ENCODE results near the gene ZGPAT. TPM values are rescaled to one million over a fixed set of nuclear protein-coding genes. Genes with fewer than 3 reads are reported as not detected.

ZGPAT gene
- total and polyA plus RNA-seq, 2 of the 13 experiments (the other 11 are each of a cell fraction or from before 2014, with no cell fraction given): 23.0 to 41.9 TPM

DNA sequence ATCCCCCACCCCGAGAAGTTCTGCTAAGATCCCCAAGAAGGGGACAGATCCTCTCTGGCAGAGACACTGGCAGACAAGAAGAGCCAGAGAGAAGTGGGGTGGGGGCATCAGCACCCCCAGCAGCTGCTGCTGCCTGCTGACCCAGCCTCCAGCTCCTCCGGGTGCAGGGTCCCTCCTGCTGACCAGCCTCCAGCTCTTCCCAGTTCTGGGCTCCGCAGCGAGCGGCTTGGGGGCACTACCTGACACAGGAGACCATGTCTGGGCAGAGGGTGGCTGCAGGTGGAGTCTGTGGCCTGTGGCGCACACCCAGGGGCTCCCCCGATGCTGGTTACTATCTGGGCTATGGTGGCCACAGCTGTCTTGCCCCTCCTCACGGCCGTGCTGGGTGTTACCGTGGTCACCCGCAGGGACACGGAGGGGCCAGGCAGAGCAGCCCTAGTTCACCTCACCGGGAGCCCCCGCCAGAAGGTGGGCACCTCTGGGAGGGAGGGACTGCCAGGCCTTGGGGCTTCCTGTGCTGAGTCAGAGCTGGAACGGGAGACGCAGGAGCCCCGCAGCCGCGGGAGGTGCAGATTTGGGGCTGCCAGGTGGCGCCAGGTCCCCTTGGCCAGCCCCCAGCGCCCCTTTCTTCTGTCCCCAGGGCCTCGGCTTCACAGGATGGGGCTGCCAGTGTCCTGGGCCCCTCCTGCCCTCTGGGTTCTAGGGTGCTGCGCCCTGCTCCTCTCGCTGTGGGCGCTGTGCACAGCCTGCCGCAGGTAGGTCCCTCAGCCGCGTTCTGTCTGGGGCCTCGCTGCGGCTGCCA, 29.3 kb downstream of the ZGPAT start (continued):
- TF ChIP-seq, protein P1, sequence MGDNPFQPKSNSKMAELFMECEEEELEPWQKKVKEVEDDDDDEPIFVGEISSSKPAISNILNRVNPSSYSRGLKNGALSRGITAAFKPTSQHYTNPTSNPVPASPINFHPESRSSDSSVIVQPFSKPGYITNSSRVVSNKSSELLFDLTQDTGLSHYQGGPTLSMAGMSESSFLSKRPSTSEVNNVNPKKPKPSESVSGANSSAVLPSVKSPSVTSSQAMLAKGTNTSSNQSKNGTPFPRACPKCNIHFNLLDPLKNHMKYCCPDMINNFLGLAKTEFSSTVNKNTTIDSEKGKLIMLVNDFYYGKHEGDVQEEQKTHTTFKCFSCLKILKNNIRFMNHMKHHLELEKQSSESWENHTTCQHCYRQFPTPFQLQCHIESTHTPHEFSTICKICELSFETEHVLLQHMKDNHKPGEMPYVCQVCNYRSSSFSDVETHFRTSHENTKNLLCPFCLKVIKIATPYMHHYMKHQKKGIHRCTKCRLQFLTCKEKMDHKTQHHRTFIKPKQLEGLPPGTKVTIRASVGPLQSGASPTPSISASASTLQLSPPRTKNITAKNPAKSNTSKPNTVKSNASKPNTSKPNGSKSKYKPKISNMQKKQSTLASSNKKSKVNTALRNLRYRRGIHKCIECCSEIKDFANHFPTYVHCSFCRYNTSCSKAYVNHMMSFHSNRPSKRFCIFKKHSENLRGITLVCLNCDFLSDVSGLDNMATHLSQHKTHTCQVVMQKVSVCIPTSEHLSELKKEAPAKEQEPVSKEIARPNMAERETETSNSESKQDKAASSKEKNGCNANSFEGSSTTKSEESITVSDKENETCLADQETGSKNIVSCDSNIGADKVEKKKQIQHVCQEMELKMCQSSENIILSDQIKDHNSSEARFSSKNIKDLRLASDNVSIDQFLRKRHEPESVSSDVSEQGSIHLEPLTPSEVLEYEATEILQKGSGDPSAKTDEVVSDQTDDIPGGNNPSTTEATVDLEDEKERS (CRISPR knock-in tag; IDR thresholded peaks at IDR 0.05): no peak
- TF ChIP-seq ZNF782 (CRISPR knock-in tag; IDR thresholded peaks at IDR 0.05; ENCODE audit: borderline replicate concordance): peak; percentile 63
- TF ChIP-seq, protein P2, sequence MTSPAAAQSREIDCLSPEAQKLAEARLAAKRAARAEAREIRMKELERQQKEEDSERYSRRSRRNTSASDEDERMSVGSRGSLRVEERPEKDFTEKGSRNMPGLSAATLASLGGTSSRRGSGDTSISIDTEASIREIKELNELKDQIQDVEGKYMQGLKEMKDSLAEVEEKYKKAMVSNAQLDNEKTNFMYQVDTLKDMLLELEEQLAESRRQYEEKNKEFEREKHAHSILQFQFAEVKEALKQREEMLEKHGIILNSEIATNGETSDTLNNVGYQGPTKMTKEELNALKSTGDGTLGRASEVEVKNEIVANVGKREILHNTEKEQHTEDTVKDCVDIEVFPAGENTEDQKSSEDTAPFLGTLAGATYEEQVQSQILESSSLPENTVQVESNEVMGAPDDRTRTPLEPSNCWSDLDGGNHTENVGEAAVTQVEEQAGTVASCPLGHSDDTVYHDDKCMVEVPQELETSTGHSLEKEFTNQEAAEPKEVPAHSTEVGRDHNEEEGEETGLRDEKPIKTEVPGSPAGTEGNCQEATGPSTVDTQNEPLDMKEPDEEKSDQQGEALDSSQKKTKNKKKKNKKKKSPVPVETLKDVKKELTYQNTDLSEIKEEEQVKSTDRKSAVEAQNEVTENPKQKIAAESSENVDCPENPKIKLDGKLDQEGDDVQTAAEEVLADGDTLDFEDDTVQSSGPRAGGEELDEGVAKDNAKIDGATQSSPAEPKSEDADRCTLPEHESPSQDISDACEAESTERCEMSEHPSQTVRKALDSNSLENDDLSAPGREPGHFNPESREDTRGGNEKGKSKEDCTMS (CRISPR knock-in tag; conservative IDR thresholded peaks at IDR 0.05): no peak
- TF ChIP-seq ZNF678 (CRISPR knock-in tag; IDR thresholded peaks at IDR 0.05): peak; percentile 32; the same call in 1 of the 2 replicates
- no peak for TF ChIP-seq MBD4 (IDR thresholded peaks at IDR 0.05; ENCODE audit: borderline replicate concordance, low read length)
- TF ChIP-seq, protein P3, sequence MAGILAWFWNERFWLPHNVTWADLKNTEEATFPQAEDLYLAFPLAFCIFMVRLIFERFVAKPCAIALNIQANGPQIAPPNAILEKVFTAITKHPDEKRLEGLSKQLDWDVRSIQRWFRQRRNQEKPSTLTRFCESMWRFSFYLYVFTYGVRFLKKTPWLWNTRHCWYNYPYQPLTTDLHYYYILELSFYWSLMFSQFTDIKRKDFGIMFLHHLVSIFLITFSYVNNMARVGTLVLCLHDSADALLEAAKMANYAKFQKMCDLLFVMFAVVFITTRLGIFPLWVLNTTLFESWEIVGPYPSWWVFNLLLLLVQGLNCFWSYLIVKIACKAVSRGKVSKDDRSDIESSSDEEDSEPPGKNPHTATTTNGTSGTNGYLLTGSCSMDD (CRISPR knock-in tag; IDR thresholded peaks at IDR 0.05): no peak; the same call in 1 of the 2 replicates
- TF ChIP-seq ZNF33A (CRISPR knock-in tag; IDR thresholded peaks at IDR 0.05; ENCODE audit: borderline replicate concordance): no peak
- no peak; the same call in 1 of the 2 replicates for TF ChIP-seq ZNF749 (CRISPR knock-in tag; IDR thresholded peaks at IDR 0.05; ENCODE audit: borderline replicate concordance)
- peak; percentile 40; the same call in 1 of the 2 replicates for TF ChIP-seq FOSL2 (CRISPR knock-in tag; IDR thresholded peaks at IDR 0.05)
- TF ChIP-seq ETV5 (CRISPR knock-in tag; IDR thresholded peaks at IDR 0.05; ENCODE audit: borderline replicate concordance): peak; percentile 25
- TF ChIP-seq SAP130 (CRISPR knock-in tag; IDR thresholded peaks at IDR 0.05; ENCODE audit: low read depth): no peak; the same call in 1 of the 2 replicates
- TF ChIP-seq PHF5A (CRISPR knock-in tag; IDR thresholded peaks at IDR 0.05; ENCODE audit: low read depth, unreplicated experiment): no peak
- no peak for TF ChIP-seq NFATC3 (CRISPR knock-in tag; IDR thresholded peaks at IDR 0.05)
- TF ChIP-seq ZBTB38 (CRISPR knock-in tag; IDR thresholded peaks at IDR 0.05): no peak; the same call in 1 of the 2 replicates
- no peak; the same call in none of the 2 replicates for TF ChIP-seq ZNF768 (CRISPR knock-in tag; IDR thresholded peaks at IDR 0.05)
- TF ChIP-seq, protein P4, sequence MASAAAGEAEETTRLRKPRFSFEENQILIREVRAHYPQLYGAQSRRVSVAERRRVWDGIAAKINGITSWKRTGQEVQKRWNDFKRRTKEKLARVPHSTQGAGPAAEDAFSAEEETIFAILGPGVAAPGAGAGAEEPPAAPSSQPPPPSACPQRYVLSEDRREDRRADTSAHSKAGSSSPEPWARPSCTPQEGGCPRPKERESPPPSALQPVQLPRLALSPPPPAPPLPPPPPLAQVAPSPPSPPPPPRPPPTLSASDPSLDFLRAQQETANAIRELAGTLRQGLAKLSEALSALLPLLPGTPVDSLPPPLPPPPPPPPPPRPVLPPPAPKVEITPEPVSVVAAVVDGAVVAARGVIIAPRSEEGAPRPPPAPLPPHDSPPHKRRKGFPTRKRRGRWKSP (CRISPR knock-in tag; IDR thresholded peaks at IDR 0.05): peak; percentile 63; the same call in 1 of the 2 replicates
- no peak for TF ChIP-seq ZNF337 (CRISPR knock-in tag; IDR thresholded peaks at IDR 0.05; ENCODE audit: borderline replicate concordance, low read depth)
- TF ChIP-seq SALL2 (CRISPR knock-in tag; IDR thresholded peaks at IDR 0.05): no peak
- TF ChIP-seq ZC3H13 (CRISPR knock-in tag; IDR thresholded peaks at IDR 0.05): 0 out of 2 replicates have a peak, but pooled peaks have one; percentile 33
